Esophagus squamous epithelium (tissue), 4 donors: ENCODE measurements around the gene SECTM1.

Source experiments
- POLR2A ChIP-seq, 4 donors: fragments of 450-650 bp; IDR thresholded peaks; one replicate each; pipeline ENCODE4 v1.6.1; 2017; ENCODE audit warnings: antibody characterized with exemption in 4 of 4, mild to moderate bottlenecking in 4 of 4, moderate library complexity in 3 of 4
- TF ChIP-seq, protein P1 (sequence below), 6 experiments: fragments of 450-650 bp in 4 of 6; fragments of 200-600 bp in 2 of 6; sonication (generic) in 2 of 6; IDR thresholded peaks; one replicate each; pipeline ENCODE4 v1.5.1; 2016 to 2019; ENCODE audit warnings: antibody characterized with exemption in 6 of 6, mild to moderate bottlenecking in 4 of 6, moderate library complexity in 4 of 6

DNA sequence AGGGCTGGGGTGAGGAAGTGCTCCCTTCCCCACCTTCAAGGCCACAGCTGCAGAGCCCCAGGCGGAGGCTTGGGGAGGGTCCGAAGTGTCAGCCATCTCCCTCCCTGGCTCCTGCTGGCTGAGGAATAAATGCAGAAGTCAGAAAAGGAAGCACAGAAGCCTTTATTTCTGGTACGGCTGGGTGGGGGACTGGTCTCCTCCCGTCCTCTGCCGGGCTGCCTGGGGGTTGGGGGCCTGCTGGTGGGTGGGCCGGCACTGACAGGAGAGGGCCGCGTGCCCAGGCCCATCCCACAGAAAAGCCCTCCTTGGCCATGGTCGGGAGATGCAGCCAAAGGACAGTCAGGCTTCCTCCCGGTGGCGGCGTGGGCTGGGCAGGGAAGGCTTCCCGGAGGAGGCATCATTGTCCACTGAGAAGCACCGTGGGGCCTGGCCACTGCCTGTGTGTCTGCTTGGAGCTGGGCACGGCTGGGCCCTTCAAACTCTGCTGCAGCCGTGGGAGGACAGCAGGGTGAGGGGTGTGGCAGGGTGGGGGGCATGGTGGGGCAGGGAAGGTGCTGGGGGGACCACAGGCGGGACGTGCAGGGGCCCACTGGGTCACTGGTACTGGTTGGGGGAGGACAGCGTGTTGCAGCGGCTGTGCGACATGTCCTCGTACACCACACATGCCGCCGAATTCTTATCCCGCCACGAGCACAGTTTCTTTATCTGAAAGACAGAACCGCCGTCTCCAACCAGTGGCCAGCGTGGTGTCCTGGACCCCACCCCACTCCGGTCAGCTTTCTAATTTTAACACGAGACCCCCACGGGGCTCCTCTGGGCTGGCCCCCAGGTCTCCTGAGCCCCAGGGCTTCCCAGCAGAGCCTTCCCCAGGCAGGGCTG lies 18.6 kb downstream of the SECTM1 start:
- TF ChIP-seq, protein P1, sequence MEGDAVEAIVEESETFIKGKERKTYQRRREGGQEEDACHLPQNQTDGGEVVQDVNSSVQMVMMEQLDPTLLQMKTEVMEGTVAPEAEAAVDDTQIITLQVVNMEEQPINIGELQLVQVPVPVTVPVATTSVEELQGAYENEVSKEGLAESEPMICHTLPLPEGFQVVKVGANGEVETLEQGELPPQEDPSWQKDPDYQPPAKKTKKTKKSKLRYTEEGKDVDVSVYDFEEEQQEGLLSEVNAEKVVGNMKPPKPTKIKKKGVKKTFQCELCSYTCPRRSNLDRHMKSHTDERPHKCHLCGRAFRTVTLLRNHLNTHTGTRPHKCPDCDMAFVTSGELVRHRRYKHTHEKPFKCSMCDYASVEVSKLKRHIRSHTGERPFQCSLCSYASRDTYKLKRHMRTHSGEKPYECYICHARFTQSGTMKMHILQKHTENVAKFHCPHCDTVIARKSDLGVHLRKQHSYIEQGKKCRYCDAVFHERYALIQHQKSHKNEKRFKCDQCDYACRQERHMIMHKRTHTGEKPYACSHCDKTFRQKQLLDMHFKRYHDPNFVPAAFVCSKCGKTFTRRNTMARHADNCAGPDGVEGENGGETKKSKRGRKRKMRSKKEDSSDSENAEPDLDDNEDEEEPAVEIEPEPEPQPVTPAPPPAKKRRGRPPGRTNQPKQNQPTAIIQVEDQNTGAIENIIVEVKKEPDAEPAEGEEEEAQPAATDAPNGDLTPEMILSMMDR (IDR thresholded peaks at IDR 0.05): no peak
- TF ChIP-seq POLR2A (IDR thresholded peaks at IDR 0.05): no peak
